HL-60 (cell line): ENCODE data around the gene NALCN.

Source experiments
- CTCF ChIP-seq: IDR thresholded peaks from one replicate; pipeline ENCODE4 v1.5.1; 2011; ENCODE audit warnings: low read length, control low read depth, inconsistent platforms; ENCODE audit not compliant: insufficient read depth
- POLR2AphosphoS5 ChIP-seq: IDR thresholded peaks from 2 replicates; pipeline ENCODE4 v1.6.1; 2012; ENCODE audit warnings: low read depth

- TF ChIP-seq CTCF (no peak), POLR2AphosphoS5 (no peak)
Measured at GRCh38 chr13:101449790-101450748, 33.8 kb upstream of the NALCN start.
